ENCODE results near the gene NUCKS1. TPM values are rescaled to one million over a fixed set of nuclear protein-coding genes. Genes with fewer than 3 reads are reported as not detected.

The NUCKS1 gene
- total and polyA plus RNA-seq, 8 donors, result 115 to 481 (median 371) TPM

GRCh38 chr1:205766570-205766969, 16.6 kb upstream of the NUCKS1 start:
- peaks cover 0 to 42% of the 10 kb centered on the region in 2 donors for H3K36me3 ChIP-seq
- intact Hi-C loops (cut with DNase I), result no loop called here
- no peaks in the 10 kb centered on the region for H3K4me1 ChIP-seq
- no peak for DNase-seq
- H3K9me3 ChIP-seq, result no peaks in the 10 kb centered on the region
- no peak for ATAC-seq
- TF ChIP-seq CTCF (IDR thresholded peaks at IDR 0.05), result no peak
- H3K27ac ChIP-seq, result no peak overlapping the region
- no peak overlapping the region for H3K4me3 ChIP-seq
- H3K27me3 ChIP-seq, result no peaks in the 10 kb centered on the region

GRCh38 chr1:205766038-205766437, 16.1 kb upstream of the NUCKS1 start:
- Histone ChIP-seq H3K9me3 (no peaks in the 10 kb centered on the region), H3K27me3 (no peaks in the 10 kb centered on the region), H3K4me3 (no peak overlapping the region), H3K4me1 (no peaks in the 10 kb centered on the region), H3K36me3 (peaks cover 0 to 37% of the 10 kb centered on the region in 2 donors), H3K27ac (no peak overlapping the region)
- no peak for DNase-seq
- intact Hi-C loops (cut with DNase I), result no loop called here
- no peak for TF ChIP-seq CTCF (IDR thresholded peaks at IDR 0.05)
- no peak for ATAC-seq

- H3K9me3 ChIP-seq, result no peaks in the 10 kb centered on the region
- H3K4me3 ChIP-seq, result no peak overlapping the region
- no peaks in the 10 kb centered on the region for H3K4me1 ChIP-seq
- H3K27me3 ChIP-seq, result no peaks in the 10 kb centered on the region
- DNase-seq (no peak), ATAC-seq (no peak)
- H3K36me3 ChIP-seq, result peaks cover 0 to 22% of the 10 kb centered on the region in 2 donors
- intact Hi-C loops (cut with DNase I), result no loop called here
- no peak for TF ChIP-seq CTCF (IDR thresholded peaks at IDR 0.05)
- H3K27ac ChIP-seq, result no peak overlapping the region
These were observed 14.6 kb upstream of the NUCKS1 start for GRCh38 chr1:205764578-205764977.

- no peak for TF ChIP-seq CTCF (IDR thresholded peaks at IDR 0.05)
- intact Hi-C loops (cut with DNase I), result no loop called here
- ATAC-seq, result no peak
These were observed 14.0 kb upstream of the NUCKS1 start for GRCh38 chr1:205763980-205764379.

GRCh38 chr1:205760606-205761005, 10.6 kb upstream of the NUCKS1 start:
- Histone ChIP-seq H3K4me1 (no peaks in the 10 kb centered on the region), H3K36me3 (no peaks in the 10 kb centered on the region), H3K27ac (no peak overlapping the region), H3K4me3 (no peak overlapping the region), H3K9me3 (no peaks in the 10 kb centered on the region), H3K27me3 (no peaks in the 10 kb centered on the region)
- intact Hi-C loops (cut with DNase I), result no loop called here
- no peak for TF ChIP-seq CTCF (IDR thresholded peaks at IDR 0.05)
- no peak for DNase-seq
- no peak for ATAC-seq

More at GRCh38 chr1:205763980-205764379, 14.0 kb upstream of the NUCKS1 start:
- Histone ChIP-seq H3K4me1 (no peaks in the 10 kb centered on the region), H3K27ac (no peak overlapping the region), H3K4me3 (no peak overlapping the region), H3K27me3 (no peaks in the 10 kb centered on the region), H3K9me3 (no peaks in the 10 kb centered on the region), H3K36me3 (peaks cover 0 to 16% of the 10 kb centered on the region in 2 donors)
- DNase-seq, result no peak

Measured in left lung (tissue), 10 donors.